ENCODE data around the gene ADAMTS14.
"Not testable (repeated sequence)": the region's sequence is repeated elsewhere in the genome, so short reads cannot be mapped to it uniquely, and the experiment has no call there.

ADAMTS14 gene

GRCh38 chr10:70658582-70659136 lies 13.6 kb upstream of the ADAMTS14 start:
- no peak for DNase-seq (ENCODE audit: low spot score)

- DNase-seq (ENCODE audit: low spot score) = no peak
Observed at GRCh38 chr10:70659306-70659705, 13.0 kb upstream of the ADAMTS14 start.

- no peak for DNase-seq (ENCODE audit: low spot score)
Observed at GRCh38 chr10:70660722-70661121, 11.6 kb upstream of the ADAMTS14 start.

GRCh38 chr10:70661623-70662361 lies 10.5 kb upstream of the ADAMTS14 start:
- no peak for DNase-seq (ENCODE audit: low spot score)

GRCh38 chr10:70662362-70663220 lies 9.7 kb upstream of the ADAMTS14 start:
- no peak for DNase-seq (ENCODE audit: low spot score)

GRCh38 chr10:70663458-70664409 lies 8.6 kb upstream of the ADAMTS14 start:
- peak; percentile 52 for DNase-seq (ENCODE audit: low spot score)

- peak; percentile 95 for DNase-seq (ENCODE audit: low spot score)
Observed at GRCh38 chr10:70664702-70665195, 7.6 kb upstream of the ADAMTS14 start.

GRCh38 chr10:70666960-70667798 lies 5.1 kb upstream of the ADAMTS14 start:
- DNase-seq (ENCODE audit: low spot score) = no peak

- DNase-seq (ENCODE audit: low spot score) = not testable (repeated sequence)
Observed at GRCh38 chr10:70667818-70668217, 4.5 kb upstream of the ADAMTS14 start.

- no peak for DNase-seq (ENCODE audit: low spot score)
Observed at GRCh38 chr10:70668454-70668970, 3.8 kb upstream of the ADAMTS14 start.

GRCh38 chr10:70669015-70669414 lies 3.3 kb upstream of the ADAMTS14 start:
- DNase-seq (ENCODE audit: low spot score) = no peak

- DNase-seq (ENCODE audit: low spot score) = no peak
Observed at GRCh38 chr10:70669732-70670317, 2.5 kb upstream of the ADAMTS14 start.

GRCh38 chr10:70671619-70672164 lies 614 bp upstream of the ADAMTS14 start:
- DNase-seq (ENCODE audit: low spot score) = no peak

- DNase-seq (ENCODE audit: low spot score) = peak; percentile 94
Observed at GRCh38 chr10:70673043-70673928, 980 bp downstream of the ADAMTS14 start.

- DNase-seq (ENCODE audit: low spot score) = no peak
Observed at GRCh38 chr10:70673929-70674559, 1.7 kb downstream of the ADAMTS14 start.

- DNase-seq (ENCODE audit: low spot score) = no peak
Observed at GRCh38 chr10:70674560-70675495, 2.5 kb downstream of the ADAMTS14 start.
